ENCODE measurements around the gene CCDC51. TPM values are rescaled to one million over a fixed set of nuclear protein-coding genes. Genes with fewer than 3 reads are reported as not detected.

Gene CCDC51
- total RNA-seq, 1 experiment from 2014 or later, result 29.3 TPM

GRCh38 chr3:48409291-48410201 lies 30.4 kb downstream of the CCDC51 start:
- H2AFZ ChIP-seq (ENCODE audit: low read depth, low read length, poor library complexity, severe bottlenecking), result no peak overlapping the region

More at GRCh38 chr3:48409291-48410201, 30.4 kb downstream of the CCDC51 start:
- DNase-seq (ENCODE audit: low read depth, low spot score) (no peak), ATAC-seq (no peak)
- BruUV-seq (replicated peaks), result no TSS peak
- TF ChIP-seq SIN3A (IDR thresholded peaks at IDR 0.05; ENCODE audit: low read depth) (no peak), ZFX (IDR thresholded peaks at IDR 0.05) (no peak), EZH2 (IDR thresholded peaks at IDR 0.05) (no peak), SP1 (IDR thresholded peaks at IDR 0.05; ENCODE audit: low read depth) (no peak), CTCF (IDR thresholded peaks at IDR 0.05 in 2 of 3, conservative IDR thresholded peaks at IDR 0.05 in 1 of 3; ENCODE audit: borderline replicate concordance in 1 of 3, insufficient read depth in 1 of 3, low read depth in 2 of 3, low read length in 2 of 3) (no peak), ELF1 (IDR thresholded peaks at IDR 0.05; ENCODE audit: borderline replicate concordance, low read depth) (no peak), RAD21 (IDR thresholded peaks at IDR 0.05; ENCODE audit: low read depth) (no peak), MAX (IDR thresholded peaks at IDR 0.05) (no peak), POLR2AphosphoS5 (IDR thresholded peaks at IDR 0.05; ENCODE audit: low read depth, low read length) (no peak), ZNF274 (IDR thresholded peaks at IDR 0.05; ENCODE audit: low read depth, low read length) (no peak), POLR2A (IDR thresholded peaks at IDR 0.05; ENCODE audit: borderline replicate concordance, extremely low read depth, insufficient read depth, insufficient read length) (no peak), SRF (IDR thresholded peaks at IDR 0.05; ENCODE audit: low read depth) (no peak), JUND (IDR thresholded peaks at IDR 0.05) (no peak), EZH2phosphoT487 (IDR thresholded peaks at IDR 0.05; ENCODE audit: borderline replicate concordance) (no peak)
- TF ChIP-seq, protein P1, sequence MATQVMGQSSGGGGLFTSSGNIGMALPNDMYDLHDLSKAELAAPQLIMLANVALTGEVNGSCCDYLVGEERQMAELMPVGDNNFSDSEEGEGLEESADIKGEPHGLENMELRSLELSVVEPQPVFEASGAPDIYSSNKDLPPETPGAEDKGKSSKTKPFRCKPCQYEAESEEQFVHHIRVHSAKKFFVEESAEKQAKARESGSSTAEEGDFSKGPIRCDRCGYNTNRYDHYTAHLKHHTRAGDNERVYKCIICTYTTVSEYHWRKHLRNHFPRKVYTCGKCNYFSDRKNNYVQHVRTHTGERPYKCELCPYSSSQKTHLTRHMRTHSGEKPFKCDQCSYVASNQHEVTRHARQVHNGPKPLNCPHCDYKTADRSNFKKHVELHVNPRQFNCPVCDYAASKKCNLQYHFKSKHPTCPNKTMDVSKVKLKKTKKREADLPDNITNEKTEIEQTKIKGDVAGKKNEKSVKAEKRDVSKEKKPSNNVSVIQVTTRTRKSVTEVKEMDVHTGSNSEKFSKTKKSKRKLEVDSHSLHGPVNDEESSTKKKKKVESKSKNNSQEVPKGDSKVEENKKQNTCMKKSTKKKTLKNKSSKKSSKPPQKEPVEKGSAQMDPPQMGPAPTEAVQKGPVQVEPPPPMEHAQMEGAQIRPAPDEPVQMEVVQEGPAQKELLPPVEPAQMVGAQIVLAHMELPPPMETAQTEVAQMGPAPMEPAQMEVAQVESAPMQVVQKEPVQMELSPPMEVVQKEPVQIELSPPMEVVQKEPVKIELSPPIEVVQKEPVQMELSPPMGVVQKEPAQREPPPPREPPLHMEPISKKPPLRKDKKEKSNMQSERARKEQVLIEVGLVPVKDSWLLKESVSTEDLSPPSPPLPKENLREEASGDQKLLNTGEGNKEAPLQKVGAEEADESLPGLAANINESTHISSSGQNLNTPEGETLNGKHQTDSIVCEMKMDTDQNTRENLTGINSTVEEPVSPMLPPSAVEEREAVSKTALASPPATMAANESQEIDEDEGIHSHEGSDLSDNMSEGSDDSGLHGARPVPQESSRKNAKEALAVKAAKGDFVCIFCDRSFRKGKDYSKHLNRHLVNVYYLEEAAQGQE (IDR thresholded peaks at IDR 0.05; ENCODE audit: low read depth), result no peak
- TF ChIP-seq, protein P2, sequence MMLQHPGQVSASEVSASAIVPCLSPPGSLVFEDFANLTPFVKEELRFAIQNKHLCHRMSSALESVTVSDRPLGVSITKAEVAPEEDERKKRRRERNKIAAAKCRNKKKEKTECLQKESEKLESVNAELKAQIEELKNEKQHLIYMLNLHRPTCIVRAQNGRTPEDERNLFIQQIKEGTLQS (IDR thresholded peaks at IDR 0.05), result no peak
- POLR2A ChIA-PET, result no interaction called here
- Histone ChIP-seq H3K9ac (ENCODE audit: low read length) (no peak overlapping the region), H3K36me3 (ENCODE audit: control insufficient read depth in 1 of 2, insufficient read depth in 2 of 2, low read length in 2 of 2) (peaks cover 2 to 3% of the 10 kb centered on the region in 2 experiments; a peak in 2 of 4 replicates), H3K9me2 (ENCODE audit: insufficient read depth) (no peaks in the 10 kb centered on the region), H3K27me3 (ENCODE audit: insufficient read depth, low read length) (no peaks in the 10 kb centered on the region), H3K27ac (ENCODE audit: low read depth, low read length) (no peak overlapping the region), H3K4me2 (ENCODE audit: low read length) (no peak overlapping the region), H3K79me2 (ENCODE audit: insufficient read depth, low read length) (no peaks in the 10 kb centered on the region), H3K4me3 (replicated peaks in 1 of 2; ENCODE audit: low read depth in 1 of 2, low read length in 2 of 2) (no peak overlapping the region), H3K9me3 (ENCODE audit: control insufficient read depth in 1 of 2, insufficient read depth in 1 of 2, low read depth in 1 of 2, low read length in 2 of 2) (no peaks in the 10 kb centered on the region), H4K20me1 (ENCODE audit: insufficient read depth) (no peaks in the 10 kb centered on the region), H3K4me1 (ENCODE audit: control insufficient read depth in 1 of 2, insufficient read depth in 2 of 2, low read length in 2 of 2) (peaks cover 0 to 7% of the 10 kb centered on the region in 2 experiments; a peak in 1 of 4 replicates)
- CTCF ChIA-PET, result interaction anchor here (2.6 kb wide), 1 partner anchor 26 kb away, joined by 17 read pairs; no protein-coding TSS in a partner anchor
- intact Hi-C loops (cut with micrococcal nuclease), result no loop called here
- RAD21 ChIA-PET (ENCODE audit: low non-redundant PET in 1 of 2, low total read pairs in 2 of 2, uncharacterized antibody in 2 of 2, unreplicated experiment in 2 of 2), result interaction anchor here in 1 of 2 experiments (0.7 kb wide), 1 partner anchor 27 kb away, joined by 3 read pairs; no protein-coding TSS in a partner anchor
